Prostate gland (tissue), 2 donors: ENCODE results near the gene ACTRT1. TPM values are rescaled to one million over a fixed set of nuclear protein-coding genes. Genes with fewer than 3 reads are reported as not detected.

Experiments
- DNase-seq: peaks from one replicate; pipeline ENCODE4 v3.0.0-alpha.2; 2019; ENCODE audit warnings: low spot score
- H3K27ac ChIP-seq, 2 donors: fragments of 200-600 bp; sonication (generic); 2 replicates each; pipeline ENCODE4 v1.5.1; 2017 to 2019
- H3K27me3 ChIP-seq: fragments of 200-600 bp; sonication (generic); replicated peaks from 2 replicates; pipeline ENCODE4 v1.5.1; 2019; ENCODE audit not compliant: insufficient read depth
- H3K36me3 ChIP-seq, 2 donors: fragments of 200-600 bp; sonication (generic); 1 replicate in 1 of 2; 2 replicates in 1 of 2; pipeline versions ENCODE4 v1.5.1 to v1.8.1; 2017 to 2019
- H3K4me1 ChIP-seq: fragments of 200-600 bp; sonication (generic); replicated peaks from 2 replicates; pipeline ENCODE4 v1.5.1; 2019
- H3K4me3 ChIP-seq, 2 donors: fragments of 200-600 bp; sonication (generic); 2 replicates each; pipeline ENCODE4 v1.5.1; 2017 to 2019
- H3K9me3 ChIP-seq: fragments of 200-600 bp; sonication (generic); 2 replicates; pipeline ENCODE4 v1.5.1; 2017
- POLR2A ChIP-seq: fragments of 450-650 bp; IDR thresholded peaks from one replicate; pipeline ENCODE4 v1.6.1; 2016; ENCODE audit warnings: antibody characterized with exemption, mild to moderate bottlenecking
- POLR2AphosphoS5 ChIP-seq: sonication (generic); formaldehyde crosslinking; IDR thresholded peaks from one replicate; pipeline ENCODE4 v1.6.1; 2017; ENCODE audit warnings: antibody characterized with exemption
- WGBS: methylation state at CpG from one replicate; pipeline ENCODE4 v1.1.5; 2018; 5-methylcytosine and 5-hydroxymethylcytosine counted together
- intact Hi-C: fragments of 100-400 bp; cut with DNase I; formaldehyde crosslinking; loops from one replicate; pipeline ENCODE4 v1.14.2; 2022
- total RNA-seq, 2 donors: library from RNA; depleted of rRNA; stranded (reverse); fragments of >200 nt; gene quantifications; one replicate each; pipeline ENCODE4 v1.1.0, GENCODE V29; 2016
- TF ChIP-seq, protein P1 (sequence below), 4 experiments: fragments of 200-600 bp in 2 of 4; fragments of 450-650 bp in 2 of 4; sonication (generic) in 2 of 4; IDR thresholded peaks; 1 replicate in 3 of 4; 2 replicates in 1 of 4; pipeline ENCODE4 v1.5.1; 2016 to 2019; ENCODE audit warnings: antibody characterized with exemption in 4 of 4, mild to moderate bottlenecking in 2 of 4, moderate library complexity in 2 of 4

The ACTRT1 gene
- total RNA-seq = not detected

DNA sequence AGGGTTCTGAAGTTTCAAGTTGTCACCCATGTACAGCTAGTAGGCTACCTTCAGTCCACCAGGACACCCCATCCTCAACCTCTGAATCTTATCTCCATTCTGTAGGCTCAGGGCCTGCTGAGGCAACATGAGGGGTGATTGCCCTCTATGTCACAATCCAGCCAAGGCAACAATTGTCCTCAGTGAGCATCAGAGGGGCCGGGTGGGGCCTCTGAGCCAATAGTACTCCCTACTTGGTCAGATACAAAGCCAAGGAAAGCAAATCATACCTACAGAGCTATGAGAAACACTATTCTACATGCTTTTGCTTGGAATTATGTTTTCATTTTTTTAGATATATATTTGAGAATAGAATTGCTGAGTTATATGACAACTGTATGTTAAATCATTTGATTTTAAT lies at the start of gene ACTRT1:
Gene ACTRT1 (minus strand): TSS at position 101 of the 400 bp plus-strand sequence. CDS start 197 bp downstream, outside the sequence.
- no peaks in the 10 kb centered on the region for H3K9me3 ChIP-seq
- no peaks in the 10 kb centered on the region for H3K27me3 ChIP-seq
- TF ChIP-seq POLR2AphosphoS5 = no peak
- TF ChIP-seq, protein P1, sequence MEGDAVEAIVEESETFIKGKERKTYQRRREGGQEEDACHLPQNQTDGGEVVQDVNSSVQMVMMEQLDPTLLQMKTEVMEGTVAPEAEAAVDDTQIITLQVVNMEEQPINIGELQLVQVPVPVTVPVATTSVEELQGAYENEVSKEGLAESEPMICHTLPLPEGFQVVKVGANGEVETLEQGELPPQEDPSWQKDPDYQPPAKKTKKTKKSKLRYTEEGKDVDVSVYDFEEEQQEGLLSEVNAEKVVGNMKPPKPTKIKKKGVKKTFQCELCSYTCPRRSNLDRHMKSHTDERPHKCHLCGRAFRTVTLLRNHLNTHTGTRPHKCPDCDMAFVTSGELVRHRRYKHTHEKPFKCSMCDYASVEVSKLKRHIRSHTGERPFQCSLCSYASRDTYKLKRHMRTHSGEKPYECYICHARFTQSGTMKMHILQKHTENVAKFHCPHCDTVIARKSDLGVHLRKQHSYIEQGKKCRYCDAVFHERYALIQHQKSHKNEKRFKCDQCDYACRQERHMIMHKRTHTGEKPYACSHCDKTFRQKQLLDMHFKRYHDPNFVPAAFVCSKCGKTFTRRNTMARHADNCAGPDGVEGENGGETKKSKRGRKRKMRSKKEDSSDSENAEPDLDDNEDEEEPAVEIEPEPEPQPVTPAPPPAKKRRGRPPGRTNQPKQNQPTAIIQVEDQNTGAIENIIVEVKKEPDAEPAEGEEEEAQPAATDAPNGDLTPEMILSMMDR (IDR thresholded peaks at IDR 0.05) = no peak
- no peak for TF ChIP-seq POLR2A
- H3K4me3 ChIP-seq = no peak within 1 kb of the TSS
- DNase-seq = no peak
- intact Hi-C loops = no loop called here
- no peaks in the 10 kb centered on the region for H3K4me1 ChIP-seq
- no peak within 1 kb of the TSS for H3K27ac ChIP-seq
- no peaks in the 10 kb centered on the region for H3K36me3 ChIP-seq
- 44% methylated on average over 1 of the region's 1 CpG for WGBS

DNA sequence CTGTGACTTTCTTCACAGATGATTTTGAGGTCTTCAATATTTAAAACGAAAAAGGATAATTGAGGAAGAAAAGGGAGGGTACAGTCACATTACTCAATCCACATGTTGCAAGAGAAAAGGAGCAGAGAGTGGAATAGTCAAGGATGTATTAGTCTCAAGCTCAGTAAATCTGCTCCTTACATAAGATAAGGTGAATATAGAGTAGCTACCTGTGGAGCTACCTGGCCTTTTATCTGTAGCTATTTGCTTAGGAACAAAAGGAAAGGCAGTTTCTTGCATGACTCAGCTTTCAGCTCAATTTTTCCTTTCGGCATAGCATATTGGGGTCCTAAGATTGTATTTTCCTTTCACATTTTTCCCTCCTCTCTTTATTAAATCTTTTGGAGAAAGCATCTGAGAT lies 26.3 kb upstream of the ACTRT1 start:
- Histone ChIP-seq H3K27me3 (no peaks in the 10 kb centered on the region), H3K4me1 (no peaks in the 10 kb centered on the region), H3K27ac (no peak overlapping the region), H3K36me3 (no peaks in the 10 kb centered on the region), H3K4me3 (no peak overlapping the region), H3K9me3 (no peaks in the 10 kb centered on the region)
- no peak for TF ChIP-seq POLR2AphosphoS5
- TF ChIP-seq POLR2A = no peak
- TF ChIP-seq, protein P1 (IDR thresholded peaks at IDR 0.05) = no peak
- WGBS = 40% methylated on average over 2 of the region's 2 CpGs
- intact Hi-C loops = no loop called here
- no peak for DNase-seq

DNA sequence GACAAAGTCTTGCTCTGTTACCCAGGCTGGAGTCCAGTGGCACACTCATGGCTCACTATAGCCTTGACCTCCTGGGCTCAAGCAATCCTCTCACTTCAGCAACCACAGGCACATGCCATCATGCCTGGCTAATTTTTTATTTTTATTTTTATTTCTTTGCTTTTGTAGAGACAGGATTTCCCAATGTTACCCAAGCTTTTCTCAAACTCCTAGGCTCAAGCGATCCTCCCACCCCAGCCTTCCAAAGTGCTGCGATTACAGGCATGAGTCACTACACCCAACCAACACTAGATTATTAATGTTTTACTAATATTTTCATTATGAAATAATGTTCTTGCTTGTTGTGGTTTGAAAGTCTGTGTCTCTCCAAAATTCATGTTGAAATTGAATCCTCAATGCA lies 5.2 kb upstream of the ACTRT1 start:
- no peak overlapping the region for H3K4me3 ChIP-seq
- H3K36me3 ChIP-seq = no peaks in the 10 kb centered on the region
- H3K27ac ChIP-seq = no peak overlapping the region
- TF ChIP-seq POLR2AphosphoS5 = no peak
- TF ChIP-seq, protein P1 (IDR thresholded peaks at IDR 0.05) = no peak
- no peak for TF ChIP-seq POLR2A
- intact Hi-C loops = no loop called here
- H3K4me1 ChIP-seq = no peaks in the 10 kb centered on the region
- no peaks in the 10 kb centered on the region for H3K27me3 ChIP-seq
- H3K9me3 ChIP-seq = no peaks in the 10 kb centered on the region
- no peak for DNase-seq
- 98% methylated on average over 2 of the region's 2 CpGs for WGBS

DNA sequence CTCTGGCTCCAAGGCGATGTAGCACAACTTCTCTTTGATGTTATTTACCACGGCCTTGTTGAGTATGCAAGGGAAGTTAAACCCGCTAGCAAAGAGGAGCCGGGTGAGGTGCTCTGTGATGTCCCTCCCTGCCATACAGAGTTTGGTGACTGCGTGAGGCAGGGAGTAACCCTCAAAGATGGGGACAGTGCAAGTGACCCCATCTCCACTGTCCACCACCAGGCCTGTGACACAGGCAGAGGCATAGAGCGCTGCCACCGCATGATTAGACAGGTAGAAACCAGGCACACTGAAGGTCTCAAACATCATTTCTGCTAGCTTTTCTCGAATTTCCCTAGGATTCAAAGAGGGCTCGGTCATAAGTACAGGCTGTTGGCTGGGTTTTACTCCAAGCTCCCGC lies 677 bp downstream of the ACTRT1 start:
- no peak for DNase-seq
- intact Hi-C loops = no loop called here
- H3K27ac ChIP-seq = no peak overlapping the region
- H3K4me3 ChIP-seq = no peak overlapping the region
- TF ChIP-seq POLR2A (no peak), POLR2AphosphoS5 (no peak)
- TF ChIP-seq, protein P1 (IDR thresholded peaks at IDR 0.05) = no peak
- H3K9me3 ChIP-seq = no peaks in the 10 kb centered on the region
- no peaks in the 10 kb centered on the region for H3K4me1 ChIP-seq
- WGBS = 63% methylated on average over 2 of the region's 10 CpGs
- H3K27me3 ChIP-seq = no peaks in the 10 kb centered on the region
- H3K36me3 ChIP-seq = no peaks in the 10 kb centered on the region

DNA sequence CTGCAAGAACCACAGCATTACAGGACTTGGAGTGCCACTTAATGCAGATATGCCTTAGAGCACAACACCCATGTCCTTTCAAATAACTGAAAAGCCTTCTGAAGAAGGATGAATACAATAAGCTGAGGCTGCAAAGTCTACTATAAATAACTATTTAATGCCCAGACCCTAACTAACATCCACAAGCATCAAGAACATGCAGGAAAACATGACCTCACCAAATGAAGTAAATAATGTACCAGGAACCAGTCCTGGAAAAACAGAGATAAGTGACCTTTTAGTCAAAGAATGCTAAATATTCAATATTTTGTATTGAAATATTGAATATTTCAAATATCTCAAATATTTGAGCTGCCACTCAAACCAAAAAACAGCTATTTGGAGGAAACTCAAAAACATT lies 16.9 kb downstream of the ACTRT1 start:
- no peaks in the 10 kb centered on the region for H3K27me3 ChIP-seq
- no peaks in the 10 kb centered on the region for H3K4me1 ChIP-seq
- no peak overlapping the region for H3K4me3 ChIP-seq
- no peaks in the 10 kb centered on the region for H3K36me3 ChIP-seq
- intact Hi-C loops = no loop called here
- no peaks in the 10 kb centered on the region for H3K9me3 ChIP-seq
- no peak for DNase-seq
- no peak overlapping the region for H3K27ac ChIP-seq
- TF ChIP-seq, protein P1 (IDR thresholded peaks at IDR 0.05) = no peak
- TF ChIP-seq POLR2A (no peak), POLR2AphosphoS5 (no peak)
